ENCODE results near the gene ZNF611.

GRCh38 chr19:52679598-52679997, 55.2 kb downstream of the ZNF611 start:
- TF ChIP-seq, protein P1, sequence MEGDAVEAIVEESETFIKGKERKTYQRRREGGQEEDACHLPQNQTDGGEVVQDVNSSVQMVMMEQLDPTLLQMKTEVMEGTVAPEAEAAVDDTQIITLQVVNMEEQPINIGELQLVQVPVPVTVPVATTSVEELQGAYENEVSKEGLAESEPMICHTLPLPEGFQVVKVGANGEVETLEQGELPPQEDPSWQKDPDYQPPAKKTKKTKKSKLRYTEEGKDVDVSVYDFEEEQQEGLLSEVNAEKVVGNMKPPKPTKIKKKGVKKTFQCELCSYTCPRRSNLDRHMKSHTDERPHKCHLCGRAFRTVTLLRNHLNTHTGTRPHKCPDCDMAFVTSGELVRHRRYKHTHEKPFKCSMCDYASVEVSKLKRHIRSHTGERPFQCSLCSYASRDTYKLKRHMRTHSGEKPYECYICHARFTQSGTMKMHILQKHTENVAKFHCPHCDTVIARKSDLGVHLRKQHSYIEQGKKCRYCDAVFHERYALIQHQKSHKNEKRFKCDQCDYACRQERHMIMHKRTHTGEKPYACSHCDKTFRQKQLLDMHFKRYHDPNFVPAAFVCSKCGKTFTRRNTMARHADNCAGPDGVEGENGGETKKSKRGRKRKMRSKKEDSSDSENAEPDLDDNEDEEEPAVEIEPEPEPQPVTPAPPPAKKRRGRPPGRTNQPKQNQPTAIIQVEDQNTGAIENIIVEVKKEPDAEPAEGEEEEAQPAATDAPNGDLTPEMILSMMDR (IDR thresholded peaks at IDR 0.05; ENCODE audit: low read length) = no peak
- TF ChIP-seq EZH2 (optimal IDR thresholded peaks at IDR 0.05; ENCODE audit: low read depth, low read length) = no peak
